C4-2B (cell line): Measurements from ENCODE around the gene SELL.

ENCODE experiments used
- ZFX ChIP-seq: fragments of 450-650 bp; IDR thresholded peaks from 2 replicates; pipeline ENCODE4 v1.6.1; 2017
- TF ChIP-seq, protein P1 (sequence below): fragments of 450-650 bp; conservative IDR thresholded peaks from 2 replicates; pipeline ENCODE4 v1.5.1; 2017; ENCODE audit warnings: mild to moderate bottlenecking

DNA sequence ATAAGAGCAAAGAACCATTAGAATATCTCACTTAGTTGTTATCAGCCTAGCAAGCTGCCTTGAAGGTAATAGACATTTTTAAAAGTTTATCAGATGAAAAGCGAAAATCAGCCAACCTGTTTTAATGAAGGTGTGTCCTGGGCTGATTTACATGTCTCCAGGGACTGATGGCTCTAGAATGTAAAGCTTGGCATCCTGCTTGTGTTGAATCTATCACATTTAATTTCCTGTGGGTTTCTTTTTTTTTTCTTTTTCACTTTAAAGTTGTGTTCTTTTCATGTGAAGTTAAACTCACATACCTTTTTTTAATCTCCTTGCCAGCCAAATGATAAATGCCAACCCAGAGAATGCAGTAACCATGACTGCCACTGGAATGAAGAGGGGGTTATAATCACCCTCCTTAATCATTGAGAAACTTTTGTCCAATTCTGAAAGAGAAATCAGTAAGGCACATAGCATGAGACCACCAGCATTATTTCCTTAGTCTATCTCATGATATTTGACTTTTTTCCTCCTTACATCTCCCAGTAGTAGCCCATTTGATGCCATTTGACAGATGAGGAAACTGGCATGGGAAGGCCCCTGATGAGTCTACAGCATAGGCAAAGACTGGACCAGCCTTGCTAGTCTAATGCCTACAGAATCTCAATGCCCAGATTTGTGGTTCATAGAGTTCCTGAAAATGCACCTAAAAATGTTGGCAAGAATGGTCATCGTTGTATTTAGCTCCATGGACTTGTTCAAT lies 10.0 kb downstream of the SELL start:
- TF ChIP-seq, protein P1, sequence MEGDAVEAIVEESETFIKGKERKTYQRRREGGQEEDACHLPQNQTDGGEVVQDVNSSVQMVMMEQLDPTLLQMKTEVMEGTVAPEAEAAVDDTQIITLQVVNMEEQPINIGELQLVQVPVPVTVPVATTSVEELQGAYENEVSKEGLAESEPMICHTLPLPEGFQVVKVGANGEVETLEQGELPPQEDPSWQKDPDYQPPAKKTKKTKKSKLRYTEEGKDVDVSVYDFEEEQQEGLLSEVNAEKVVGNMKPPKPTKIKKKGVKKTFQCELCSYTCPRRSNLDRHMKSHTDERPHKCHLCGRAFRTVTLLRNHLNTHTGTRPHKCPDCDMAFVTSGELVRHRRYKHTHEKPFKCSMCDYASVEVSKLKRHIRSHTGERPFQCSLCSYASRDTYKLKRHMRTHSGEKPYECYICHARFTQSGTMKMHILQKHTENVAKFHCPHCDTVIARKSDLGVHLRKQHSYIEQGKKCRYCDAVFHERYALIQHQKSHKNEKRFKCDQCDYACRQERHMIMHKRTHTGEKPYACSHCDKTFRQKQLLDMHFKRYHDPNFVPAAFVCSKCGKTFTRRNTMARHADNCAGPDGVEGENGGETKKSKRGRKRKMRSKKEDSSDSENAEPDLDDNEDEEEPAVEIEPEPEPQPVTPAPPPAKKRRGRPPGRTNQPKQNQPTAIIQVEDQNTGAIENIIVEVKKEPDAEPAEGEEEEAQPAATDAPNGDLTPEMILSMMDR: no peak
- no peak for TF ChIP-seq ZFX
